DND-41 (cell line): ENCODE data around the gene NLGN1.

Source experiments
- EZH2 ChIP-seq: IDR thresholded peaks from 3 replicates; pipeline ENCODE4 v1.6.1; 2012; ENCODE audit warnings: borderline replicate concordance, low read depth, mild to moderate bottlenecking, moderate library complexity, low read length, inconsistent platforms; ENCODE audit not compliant: severe bottlenecking
- TF ChIP-seq, protein P1 (sequence below): IDR thresholded peaks from 2 replicates; pipeline ENCODE4 v1.5.1; 2012; ENCODE audit warnings: borderline replicate concordance, low read length, moderate library complexity, mild to moderate bottlenecking; ENCODE audit not compliant: poor library complexity, severe bottlenecking; ENCODE audit errors: extremely low read depth

DNA sequence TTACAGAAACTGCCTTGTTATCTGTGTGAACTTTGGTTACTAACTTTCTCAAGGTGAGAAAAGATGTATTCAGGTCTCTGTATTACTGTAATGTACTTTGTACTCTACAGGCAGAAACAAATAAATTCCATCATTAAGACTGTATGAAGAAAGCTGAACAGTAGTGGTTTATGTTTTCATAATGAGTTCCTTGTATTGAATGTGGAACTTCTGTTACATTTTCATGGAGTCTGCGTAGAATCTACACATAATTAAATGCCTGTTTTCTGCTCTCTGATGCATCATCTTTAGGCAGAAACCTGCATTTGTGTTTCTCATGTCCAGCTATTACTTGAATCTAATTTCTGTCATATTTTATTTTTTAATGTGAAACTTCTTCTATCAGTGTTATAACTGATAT lies 302.8 kb downstream of the NLGN1 start:
- no peak for TF ChIP-seq EZH2
- TF ChIP-seq, protein P1, sequence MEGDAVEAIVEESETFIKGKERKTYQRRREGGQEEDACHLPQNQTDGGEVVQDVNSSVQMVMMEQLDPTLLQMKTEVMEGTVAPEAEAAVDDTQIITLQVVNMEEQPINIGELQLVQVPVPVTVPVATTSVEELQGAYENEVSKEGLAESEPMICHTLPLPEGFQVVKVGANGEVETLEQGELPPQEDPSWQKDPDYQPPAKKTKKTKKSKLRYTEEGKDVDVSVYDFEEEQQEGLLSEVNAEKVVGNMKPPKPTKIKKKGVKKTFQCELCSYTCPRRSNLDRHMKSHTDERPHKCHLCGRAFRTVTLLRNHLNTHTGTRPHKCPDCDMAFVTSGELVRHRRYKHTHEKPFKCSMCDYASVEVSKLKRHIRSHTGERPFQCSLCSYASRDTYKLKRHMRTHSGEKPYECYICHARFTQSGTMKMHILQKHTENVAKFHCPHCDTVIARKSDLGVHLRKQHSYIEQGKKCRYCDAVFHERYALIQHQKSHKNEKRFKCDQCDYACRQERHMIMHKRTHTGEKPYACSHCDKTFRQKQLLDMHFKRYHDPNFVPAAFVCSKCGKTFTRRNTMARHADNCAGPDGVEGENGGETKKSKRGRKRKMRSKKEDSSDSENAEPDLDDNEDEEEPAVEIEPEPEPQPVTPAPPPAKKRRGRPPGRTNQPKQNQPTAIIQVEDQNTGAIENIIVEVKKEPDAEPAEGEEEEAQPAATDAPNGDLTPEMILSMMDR = no peak
